ENCODE results near the gene BTG4.
A peak's percentile ranks its signal among the peaks of the same experiment; 100 is the strongest.

BTG4 gene

GRCh38 chr11:111537336-111537860, 25.2 kb upstream of the BTG4 start:
- no peak for DNase-seq (ENCODE audit: low read depth, low spot score)

- no peak for DNase-seq (ENCODE audit: low read depth, low spot score)
Measured at GRCh38 chr11:111535281-111535680, 23.1 kb upstream of the BTG4 start.

- no peak for DNase-seq (ENCODE audit: low read depth, low spot score)
Measured at GRCh38 chr11:111532365-111532709, 20.2 kb upstream of the BTG4 start.

GRCh38 chr11:111531687-111532364, 19.6 kb upstream of the BTG4 start:
- DNase-seq (ENCODE audit: low read depth, low spot score): peak; percentile 79

GRCh38 chr11:111531136-111531535, 18.9 kb upstream of the BTG4 start:
- DNase-seq (ENCODE audit: low read depth, low spot score): no peak

- DNase-seq (ENCODE audit: low read depth, low spot score): peak; percentile 70
Measured at GRCh38 chr11:111530091-111530490, 17.9 kb upstream of the BTG4 start.

GRCh38 chr11:111528557-111528956, 16.4 kb upstream of the BTG4 start:
- DNase-seq (ENCODE audit: low read depth, low spot score): no peak

- DNase-seq (ENCODE audit: low read depth, low spot score): no peak
Measured at GRCh38 chr11:111527279-111527678, 15.1 kb upstream of the BTG4 start.

- DNase-seq (ENCODE audit: low read depth, low spot score): peak; percentile 46
Measured at GRCh38 chr11:111526501-111526900, 14.3 kb upstream of the BTG4 start.

GRCh38 chr11:111525456-111525855, 13.3 kb upstream of the BTG4 start:
- DNase-seq (ENCODE audit: low read depth, low spot score): no peak

GRCh38 chr11:111524056-111524455, 11.9 kb upstream of the BTG4 start:
- DNase-seq (ENCODE audit: low read depth, low spot score): no peak

- DNase-seq (ENCODE audit: low read depth, low spot score): no peak
Measured at GRCh38 chr11:111523343-111523742, 11.2 kb upstream of the BTG4 start.

GRCh38 chr11:111522426-111522825, 10.2 kb upstream of the BTG4 start:
- no peak for DNase-seq (ENCODE audit: low read depth, low spot score)

GRCh38 chr11:111521135-111521534, 8.9 kb upstream of the BTG4 start:
- peak; percentile 54 for DNase-seq (ENCODE audit: low read depth, low spot score)

- DNase-seq (ENCODE audit: low read depth, low spot score): no peak
Measured at GRCh38 chr11:111520560-111520959, 8.4 kb upstream of the BTG4 start.

GRCh38 chr11:111518668-111519067, 6.5 kb upstream of the BTG4 start:
- DNase-seq (ENCODE audit: low read depth, low spot score): no peak

GRCh38 chr11:111515591-111515990, 3.4 kb upstream of the BTG4 start:
- no peak for DNase-seq (ENCODE audit: low read depth, low spot score)

- DNase-seq (ENCODE audit: low read depth, low spot score): peak; percentile 65
Measured at GRCh38 chr11:111514216-111515031, 2.2 kb upstream of the BTG4 start, which contains the start of gene HOATZ. Gene HOATZ, plus strand, starts transcription at chr11:111514778. Its CDS starts 7 bp downstream, at chr11:111514785.

- DNase-seq (ENCODE audit: low read depth, low spot score): no peak
Measured at GRCh38 chr11:111513240-111513605, 1.0 kb upstream of the BTG4 start.

GRCh38 chr11:111510311-111510710, 1.9 kb downstream of the BTG4 start:
- DNase-seq (ENCODE audit: low read depth, low spot score): peak; percentile 33

GRCh38 chr11:111502611-111503010, 9.6 kb downstream of the BTG4 start:
- DNase-seq (ENCODE audit: low read depth, low spot score): no peak

GRCh38 chr11:111500481-111500880, 11.7 kb downstream of the BTG4 start:
- DNase-seq (ENCODE audit: low read depth, low spot score): no peak

GRCh38 chr11:111499483-111499882, 12.7 kb downstream of the BTG4 start:
- no peak for DNase-seq (ENCODE audit: low read depth, low spot score)

Measured in astrocyte of the hippocampus (primary cell).